Smooth muscle cell of the brain vasculature (primary cell): ENCODE data around the gene LMTK2.
"Not testable (repeated sequence)": the region's sequence is repeated elsewhere in the genome, so short reads cannot be mapped to it uniquely, and the experiment has no call there.

Experiments
- DNase-seq: peaks from one replicate; pipeline ENCODE4 v3.0.0-alpha.2; 2012; ENCODE audit warnings: low read depth, low spot score

The LMTK2 gene

GRCh38 chr7:98217623-98218582 lies 111.2 kb downstream of the LMTK2 start:
- no peak for DNase-seq

GRCh38 chr7:98219382-98219781 lies 112.7 kb downstream of the LMTK2 start:
- DNase-seq, result not testable (repeated sequence)

- no peak for DNase-seq
Observed at GRCh38 chr7:98221611-98222532, 115.2 kb downstream of the LMTK2 start.

- DNase-seq, result no peak
Observed at GRCh38 chr7:98222533-98223195, 116.0 kb downstream of the LMTK2 start.

- DNase-seq, result no peak
Observed at GRCh38 chr7:98223351-98223897, 116.8 kb downstream of the LMTK2 start.

- no peak for DNase-seq
Observed at GRCh38 chr7:98223898-98224700, 117.4 kb downstream of the LMTK2 start.

- no peak for DNase-seq
Observed at GRCh38 chr7:98224701-98225181, 118.1 kb downstream of the LMTK2 start.

- DNase-seq, result no peak
Observed at GRCh38 chr7:98225913-98226614, 119.4 kb downstream of the LMTK2 start.

- no peak for DNase-seq
Observed at GRCh38 chr7:98227939-98228338, 121.3 kb downstream of the LMTK2 start.

GRCh38 chr7:98228801-98229200 lies 122.1 kb downstream of the LMTK2 start:
- DNase-seq, result no peak

GRCh38 chr7:98229441-98229840 lies 122.8 kb downstream of the LMTK2 start:
- no peak for DNase-seq

- DNase-seq, result no peak
Observed at GRCh38 chr7:98229991-98230745, 123.5 kb downstream of the LMTK2 start.

- DNase-seq, result no peak
Observed at GRCh38 chr7:98230746-98231471, 124.2 kb downstream of the LMTK2 start.

GRCh38 chr7:98231493-98232262 lies 125.0 kb downstream of the LMTK2 start:
- DNase-seq, result no peak

- no peak for DNase-seq
Observed at GRCh38 chr7:98232263-98232585, 125.6 kb downstream of the LMTK2 start.

- no peak for DNase-seq
Observed at GRCh38 chr7:98232799-98233198, 126.1 kb downstream of the LMTK2 start.

- DNase-seq, result no peak
Observed at GRCh38 chr7:98233219-98234070, 126.8 kb downstream of the LMTK2 start.
